Adrenal gland (tissue), 12 donors: ENCODE results near the gene VEZF1. TPM values are rescaled to one million over a fixed set of nuclear protein-coding genes. Genes with fewer than 3 reads are reported as not detected.

Experiments used
- DNase-seq, 7 donors: peaks; one replicate each; pipeline ENCODE4 v3.0.0-alpha.2; 2019 to 2020
- H3K27ac ChIP-seq, 5 donors: fragments of 200-600 bp; sonication (generic) in 4 of 5; 1 replicate in 3 of 5; 2 replicates in 2 of 5; pipeline versions ENCODE4 v1.5.1 to v1.8.0; 2016 to 2020; ENCODE audit warnings: mild to moderate bottlenecking in 1 of 5
- H3K27me3 ChIP-seq: fragments of 200-600 bp; 2 replicates; pipeline ENCODE4 v1.8.0; 2021
- H3K36me3 ChIP-seq, 2 donors: fragments of 200-600 bp; replicated peaks in 1 of 2; 1 replicate in 1 of 2; 2 replicates in 1 of 2; pipeline versions ENCODE4 v1.5.1 to v1.8.0; 2018 to 2022
- H3K4me1 ChIP-seq, 2 donors: fragments of 200-600 bp; replicated peaks in 1 of 2; 1 replicate in 1 of 2; 2 replicates in 1 of 2; pipeline versions ENCODE4 v1.5.1 to v1.8.0; 2018 to 2021
- H3K4me3 ChIP-seq, 4 donors: fragments of 200-600 bp; sonication (generic) in 3 of 4; one replicate each; pipeline ENCODE4 v1.5.1; 2016 to 2018
- H3K9me3 ChIP-seq, 3 donors: fragments of 200-600 bp; sonication (generic) in 1 of 3; replicated peaks in 1 of 3; 1 replicate in 2 of 3; 2 replicates in 1 of 3; pipeline versions ENCODE4 v1.5.1 to v1.8.0; 2016 to 2021
- CTCF ChIP-seq, 6 experiments: fragments of 450-650 bp in 4 of 6; fragments of 200-600 bp in 2 of 6; sonication (generic) in 1 of 6; IDR thresholded peaks; 1 replicate in 5 of 6; 2 replicates in 1 of 6; pipeline versions ENCODE4 v1.5.1 to v1.8.0; 2016 to 2021; ENCODE audit warnings: antibody characterized with exemption in 6 of 6, mild to moderate bottlenecking in 2 of 6, moderate library complexity in 1 of 6
- POLR2A ChIP-seq, 2 donors: fragments of 450-650 bp; IDR thresholded peaks; one replicate each; pipeline ENCODE4 v1.6.1; 2017; ENCODE audit warnings: antibody characterized with exemption in 2 of 2, mild to moderate bottlenecking in 2 of 2, moderate library complexity in 1 of 2
- WGBS, 4 donors: extraction: QIAGEN DNeasy Blood & Tissue Kit in 2 of 4; methylation state at CpG; one replicate each; pipeline versions ENCODE4 v1.1.5 to v1.1.7; 2013 to 2017; 5-methylcytosine and 5-hydroxymethylcytosine counted together
- intact Hi-C, 2 donors: fragments of 100-400 bp; cut with DNase I; formaldehyde crosslinking; loops; one replicate each; pipeline versions ENCODE4 v1.14.1 to v1.15.0; 2022 to 2023
- polyA plus RNA-seq, 3 donors: library from polyadenylated mRNA; stranded (reverse); fragments of 200-250 nt in 2 of 3; fragments of 350-450 nt in 1 of 3; fragmentation: Illumina TruSeq in 1 of 3; extraction: RNeasy Lipid Tissue Mini Kit (QIAGEN cat#74804) in 1 of 3; gene quantifications; one replicate each; pipeline ENCODE4 v1.2.3, GENCODE V29; 2013 to 2014
- total RNA-seq, 9 donors: library from RNA; depleted of rRNA in 4 of 9; stranded (reverse); fragments of >200 nt in 4 of 9; fragments of 120-200 nt in 1 of 9; fragmentation: NEBNext Ultra II Directional in 1 of 9; extraction: Animal tissue kit (Norgen Biotek cat#: 25700) in 1 of 9; gene quantifications; one replicate each; pipeline versions ENCODE4 v1.1.0 to v1.2.4, GENCODE V29; 2013 to 2023
- donor health status: healthy with polysubstance abuse.
- donor health status: Bipolar disorder and iron deficiency.
- donor health status: DM: yes; HTN: yes; CAD: no.
- donor health status: DM: no; HTN: no; CAD: no.
- donor health status: DM: no; HTN: no; CAD: no.
- donor health status: DM: yes; HTN: yes; CAD: no.

The VEZF1 gene
- total and polyA plus RNA-seq, 12 donors, result 14.1 to 105 (median 65.1) TPM

DNA sequence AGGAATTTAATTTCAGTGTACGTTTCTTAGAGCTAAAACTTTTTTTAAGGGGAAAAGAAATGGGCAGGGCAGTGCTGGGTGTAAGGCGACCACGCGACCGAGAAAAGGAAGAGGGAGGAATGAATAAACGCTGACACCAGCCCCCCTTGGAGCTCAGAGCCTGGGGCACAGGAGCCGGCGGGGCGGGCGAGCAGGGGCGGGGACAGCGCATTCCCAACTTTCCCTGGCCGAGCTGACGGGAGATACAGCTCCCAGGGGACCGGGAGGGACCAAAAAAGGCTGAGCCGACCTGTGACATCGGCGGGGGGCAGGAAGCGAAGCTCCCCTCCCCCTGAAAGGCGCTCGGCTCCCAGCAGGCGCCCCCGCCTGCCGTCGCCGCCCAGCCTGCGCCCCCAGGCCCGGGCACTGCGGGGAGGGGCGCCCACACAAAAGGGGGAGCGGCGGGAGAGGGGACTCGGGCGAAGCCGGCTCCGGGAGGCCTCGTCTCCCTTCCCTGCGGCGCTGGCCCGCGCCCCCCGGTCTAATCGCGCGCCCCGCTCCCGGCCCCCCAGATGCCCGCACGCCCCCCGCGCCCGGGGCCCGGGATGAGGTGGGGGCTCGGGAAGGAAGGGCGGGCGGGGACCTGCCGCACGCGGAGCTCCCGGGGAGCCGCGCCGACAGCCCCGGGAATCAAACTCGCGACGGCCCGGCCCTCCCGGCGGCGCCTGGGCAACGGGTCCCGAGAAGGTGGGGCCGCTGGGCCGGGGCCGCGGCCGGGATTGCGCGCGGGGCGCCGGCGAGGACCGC is 33.5 kb downstream of the VEZF1 start:
- Histone ChIP-seq H3K27ac (peak overlapping the region; percentile 72 to 99 (median 95)), H3K36me3 (no peaks in the 10 kb centered on the region), H3K4me1 (peaks cover 27 to 53% of the 10 kb centered on the region in 2 donors), H3K9me3 (no peaks in the 10 kb centered on the region), H3K4me3 (peak overlapping the region in 3 of 4 donors; percentile 28 to 98 (median 44)), H3K27me3 (no peaks in the 10 kb centered on the region)
- TF ChIP-seq CTCF (IDR thresholded peaks at IDR 0.05) (no peak), POLR2A (IDR thresholded peaks at IDR 0.05) (peak in 1 of 2 donors; percentile 62)
- intact Hi-C loops, result no loop called here
- peak; percentile 68 to 84 (median 72) for DNase-seq
- 0 to 1% (median 1%) methylated on average over 16 to 84 of the region's 85 CpGs for whole genome bisulfite sequencing, 4 donors

DNA sequence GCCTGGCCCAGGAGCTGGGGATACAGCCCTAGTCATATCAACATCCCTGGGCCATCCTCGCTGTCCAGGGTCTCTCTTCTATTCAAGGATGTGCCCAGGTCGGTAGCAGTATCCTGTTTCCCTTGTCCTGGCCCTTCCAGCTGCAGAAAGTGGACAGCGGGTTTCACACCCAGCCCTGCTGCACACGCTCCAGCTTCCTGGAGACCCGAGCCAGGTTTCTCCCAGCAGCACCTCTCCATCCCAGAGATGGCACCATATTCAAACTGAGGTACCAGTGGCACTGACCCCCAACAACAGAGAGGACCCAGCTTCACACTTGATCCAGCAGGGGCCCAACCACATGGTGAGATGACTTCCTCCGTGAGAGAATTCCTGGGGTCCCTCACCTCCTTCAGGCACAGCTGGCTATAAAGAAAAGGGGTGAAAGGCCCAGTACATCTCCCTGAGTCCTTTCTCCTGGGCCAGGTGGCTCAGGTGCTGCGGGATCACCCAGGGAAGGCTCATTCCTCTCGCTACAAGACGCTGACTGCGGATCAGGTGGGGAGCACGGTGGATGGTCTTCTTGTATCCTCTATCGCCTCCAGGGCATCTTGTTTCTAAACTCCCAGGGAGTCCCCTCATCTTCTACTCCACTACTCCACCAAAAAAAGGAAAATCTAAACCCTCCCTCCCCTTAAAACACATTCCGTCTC is 34.2 kb downstream of the VEZF1 start:
- peak in 1 of 7 donors; percentile 33 for DNase-seq
- Histone ChIP-seq H3K27me3 (no peaks in the 10 kb centered on the region), H3K27ac (peak overlapping the region; percentile 72 to 99 (median 95)), H3K36me3 (no peaks in the 10 kb centered on the region), H3K9me3 (no peaks in the 10 kb centered on the region), H3K4me3 (peak overlapping the region in 2 of 4 donors; percentile 44 to 98), H3K4me1 (peaks cover 34 to 61% of the 10 kb centered on the region in 2 donors)
- intact Hi-C loops, result no loop called here
- TF ChIP-seq POLR2A (IDR thresholded peaks at IDR 0.05), result no peak
- no peak for TF ChIP-seq CTCF (IDR thresholded peaks at IDR 0.05)
- 64 to 78% (median 75%) methylated on average over 9 to 13 of the region's 13 CpGs for WGBS, 4 donors

DNA sequence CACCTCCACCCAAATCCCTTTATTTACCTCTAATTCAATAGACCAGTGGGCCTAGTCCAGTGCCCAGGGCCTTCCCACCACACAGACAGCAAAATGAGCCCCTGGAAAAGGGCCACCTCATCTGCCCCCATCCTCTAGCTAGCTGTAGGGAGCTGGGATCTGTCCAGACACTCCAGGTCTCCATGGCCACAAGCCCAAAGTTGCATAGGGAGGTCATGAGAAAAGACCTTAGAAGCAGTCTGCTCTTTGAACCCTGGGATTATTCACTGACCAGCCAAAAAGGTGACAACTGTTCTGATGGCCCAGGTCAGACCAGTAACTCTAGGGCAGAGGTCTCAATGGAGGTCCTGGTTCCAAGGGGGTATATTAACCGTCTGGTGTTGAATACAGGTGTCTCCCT is 34.8 kb downstream of the VEZF1 start:
- H3K36me3 ChIP-seq, result no peaks in the 10 kb centered on the region
- peak overlapping the region in 1 of 4 donors; percentile 98 for H3K4me3 ChIP-seq
- intact Hi-C loops, result no loop called here
- peaks cover 40 to 67% of the 10 kb centered on the region in 2 donors for H3K4me1 ChIP-seq
- H3K9me3 ChIP-seq, result no peaks in the 10 kb centered on the region
- WGBS, 4 donors, result 80 to 100% (median 95%) methylated on average over 1 of the region's 1 CpG
- H3K27me3 ChIP-seq, result no peaks in the 10 kb centered on the region
- no peak for DNase-seq
- peak overlapping the region; percentile 32 to 99 (median 95) for H3K27ac ChIP-seq
- TF ChIP-seq CTCF (IDR thresholded peaks at IDR 0.05) (no peak), POLR2A (IDR thresholded peaks at IDR 0.05) (no peak)

DNA sequence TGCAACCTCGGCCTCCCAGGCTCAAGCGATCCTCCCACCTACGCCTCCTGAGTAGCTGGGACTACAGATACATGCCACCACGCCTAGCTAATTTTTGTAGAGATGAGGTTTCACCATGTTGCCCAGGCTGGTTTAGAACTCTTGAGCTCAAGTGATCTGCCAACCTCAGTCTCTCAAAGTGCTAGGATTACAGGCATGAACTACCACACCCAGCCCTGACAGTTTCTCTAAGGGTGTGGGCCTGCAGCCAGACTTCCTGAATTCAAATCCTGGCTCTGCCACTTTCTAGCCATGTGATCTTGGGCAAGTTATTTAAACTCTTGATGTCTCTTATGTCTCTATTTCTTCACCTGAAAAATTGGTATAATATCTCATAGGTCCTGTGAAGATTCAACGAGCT is 38.4 kb downstream of the VEZF1 start:
- H3K4me3 ChIP-seq, result no peak overlapping the region
- peaks cover 55 to 94% of the 10 kb centered on the region in 2 donors for H3K4me1 ChIP-seq
- H3K9me3 ChIP-seq, result no peaks in the 10 kb centered on the region
- no peaks in the 10 kb centered on the region for H3K27me3 ChIP-seq
- 90 to 96% (median 95%) methylated on average over 5 of the region's 5 CpGs for WGBS, 4 donors
- intact Hi-C loops, result no loop called here
- peak in 2 of 7 donors; percentile 40 to 45 for DNase-seq
- TF ChIP-seq POLR2A (IDR thresholded peaks at IDR 0.05), result no peak
- TF ChIP-seq CTCF (IDR thresholded peaks at IDR 0.05), result no peak
- H3K36me3 ChIP-seq, result no peaks in the 10 kb centered on the region
- H3K27ac ChIP-seq, result peak overlapping the region; percentile 79 to 99 (median 95)
